ENCODE data around the gene PTGIR.
A peak's percentile ranks its signal among the peaks of the same experiment; 100 is the strongest.

The PTGIR gene

GRCh38 chr19:46656541-46656940 lies 31.7 kb upstream of the PTGIR start:
- H3K27ac ChIP-seq (ENCODE audit: low read depth in 2 of 2, low read length in 2 of 2), result no peak overlapping the region
- peaks cover 6 to 12% of the 10 kb centered on the region in 2 donors for H3K4me1 ChIP-seq (ENCODE audit: control insufficient read depth in 2 of 2, insufficient read depth in 2 of 2, low read length in 2 of 2)
- H3K9ac ChIP-seq (ENCODE audit: low read depth in 1 of 2, low read length in 2 of 2), result no peak overlapping the region

DNA sequence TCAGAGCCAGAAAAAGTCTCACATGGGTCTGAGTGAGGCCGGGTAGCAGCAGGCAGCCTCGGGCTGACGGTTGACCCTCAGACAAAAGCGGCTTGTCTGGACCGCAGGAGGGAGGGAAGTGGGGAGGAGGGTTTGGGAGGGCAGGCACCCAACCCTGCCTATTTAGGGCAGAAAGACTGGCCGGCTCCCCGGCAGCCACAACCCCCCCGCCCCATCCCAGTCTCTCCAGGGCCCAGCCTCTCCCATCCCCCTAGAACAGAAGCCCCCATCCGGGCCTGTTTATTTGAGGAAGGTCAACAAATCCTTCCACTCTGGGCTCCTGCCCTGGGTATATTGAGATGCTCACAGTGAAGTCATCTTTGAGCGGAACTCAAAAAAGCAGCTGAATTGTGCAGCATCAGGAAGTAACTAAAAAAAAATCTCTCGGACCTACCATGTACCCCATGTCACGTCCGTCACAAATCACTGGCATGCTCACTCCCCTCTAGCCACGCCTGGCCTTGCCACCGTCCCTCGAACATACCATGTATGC lies 29.8 kb upstream of the PTGIR start:
- Histone ChIP-seq H3K9ac (ENCODE audit: low read depth in 1 of 2, low read length in 2 of 2) (no peak overlapping the region), H3K9me3 (ENCODE audit: control insufficient read depth in 2 of 2, low read length in 2 of 2) (no peaks in the 10 kb centered on the region), H3K4me1 (ENCODE audit: control insufficient read depth in 2 of 2, insufficient read depth in 2 of 2, low read length in 2 of 2) (peaks cover 0 to 3% of the 10 kb centered on the region in 2 donors), H3K27me3 (ENCODE audit: control insufficient read depth in 2 of 2, insufficient read depth in 2 of 2, low read length in 2 of 2) (peaks cover 14 to 15% of the 10 kb centered on the region in 2 donors), H3K27ac (ENCODE audit: low read depth in 2 of 2, low read length in 2 of 2) (peak overlapping the region; percentile 10 to 58), H3K36me3 (ENCODE audit: control insufficient read depth in 2 of 2, insufficient read depth in 2 of 2, low read length in 2 of 2) (no peaks in the 10 kb centered on the region), H3K4me3 (ENCODE audit: low read length in 2 of 2) (no peak overlapping the region)

More at GRCh38 chr19:46656541-46656940, 31.7 kb upstream of the PTGIR start:
- Histone ChIP-seq H3K4me3 (ENCODE audit: low read length in 2 of 2) (no peak overlapping the region), H3K9me3 (ENCODE audit: control insufficient read depth in 2 of 2, low read length in 2 of 2) (no peaks in the 10 kb centered on the region), H3K27me3 (ENCODE audit: control insufficient read depth in 2 of 2, insufficient read depth in 2 of 2, low read length in 2 of 2) (peaks cover 20 to 23% of the 10 kb centered on the region in 2 donors), H3K36me3 (ENCODE audit: control insufficient read depth in 2 of 2, insufficient read depth in 2 of 2, low read length in 2 of 2) (no peaks in the 10 kb centered on the region)

DNA sequence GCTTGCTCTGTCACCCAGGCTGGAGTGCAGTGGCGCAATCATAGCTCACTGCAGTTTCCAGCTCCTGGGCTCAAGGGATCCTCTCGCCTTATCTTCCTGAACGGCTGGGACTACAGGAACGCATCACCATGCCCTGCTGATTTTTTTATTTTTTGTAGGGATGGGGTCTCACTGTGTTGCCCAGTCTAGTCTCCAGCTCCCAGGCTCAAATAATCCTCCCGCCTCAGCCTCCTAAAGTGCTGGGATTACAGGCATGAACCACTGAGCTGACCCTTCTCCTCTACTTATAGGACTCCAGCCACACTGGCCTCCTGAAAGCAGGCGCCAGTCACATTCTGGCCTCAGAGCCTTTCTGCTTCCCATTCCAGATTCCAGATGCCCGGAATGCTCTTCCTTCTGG lies 25.6 kb upstream of the PTGIR start:
- no peaks in the 10 kb centered on the region for H3K9me3 ChIP-seq (ENCODE audit: control insufficient read depth in 2 of 2, low read length in 2 of 2)
- no peaks in the 10 kb centered on the region for H3K36me3 ChIP-seq (ENCODE audit: control insufficient read depth in 2 of 2, insufficient read depth in 2 of 2, low read length in 2 of 2)
- no peak overlapping the region for H3K4me3 ChIP-seq (ENCODE audit: low read length in 2 of 2)
- no peaks in the 10 kb centered on the region for H3K4me1 ChIP-seq (ENCODE audit: control insufficient read depth in 2 of 2, insufficient read depth in 2 of 2, low read length in 2 of 2)
- peaks cover 7 to 10% of the 10 kb centered on the region in 2 donors for H3K27me3 ChIP-seq (ENCODE audit: control insufficient read depth in 2 of 2, insufficient read depth in 2 of 2, low read length in 2 of 2)
- no peak overlapping the region for H3K9ac ChIP-seq (ENCODE audit: low read depth in 1 of 2, low read length in 2 of 2)
- H3K27ac ChIP-seq (ENCODE audit: low read depth in 2 of 2, low read length in 2 of 2), result no peak overlapping the region

- Histone ChIP-seq H3K4me1 (ENCODE audit: control insufficient read depth in 2 of 2, insufficient read depth in 2 of 2, low read length in 2 of 2) (no peaks in the 10 kb centered on the region), H3K9me3 (ENCODE audit: control insufficient read depth in 2 of 2, low read length in 2 of 2) (no peaks in the 10 kb centered on the region), H3K27ac (ENCODE audit: low read depth in 2 of 2, low read length in 2 of 2) (no peak overlapping the region), H3K4me3 (ENCODE audit: low read length in 2 of 2) (no peak overlapping the region), H3K9ac (ENCODE audit: low read depth in 1 of 2, low read length in 2 of 2) (no peak overlapping the region), H3K36me3 (ENCODE audit: control insufficient read depth in 2 of 2, insufficient read depth in 2 of 2, low read length in 2 of 2) (no peaks in the 10 kb centered on the region), H3K27me3 (ENCODE audit: control insufficient read depth in 2 of 2, insufficient read depth in 2 of 2, low read length in 2 of 2) (peaks cover 4 to 8% of the 10 kb centered on the region in 2 donors)
Measured at GRCh38 chr19:46648961-46649960, 24.4 kb upstream of the PTGIR start.

GRCh38 chr19:46648060-46648960 lies 23.4 kb upstream of the PTGIR start:
- no peaks in the 10 kb centered on the region for H3K4me1 ChIP-seq (ENCODE audit: control insufficient read depth in 2 of 2, insufficient read depth in 2 of 2, low read length in 2 of 2)
- no peak overlapping the region for H3K9ac ChIP-seq (ENCODE audit: low read depth in 1 of 2, low read length in 2 of 2)
- no peak overlapping the region for H3K27ac ChIP-seq (ENCODE audit: low read depth in 2 of 2, low read length in 2 of 2)
- no peaks in the 10 kb centered on the region for H3K9me3 ChIP-seq (ENCODE audit: control insufficient read depth in 2 of 2, low read length in 2 of 2)
- H3K4me3 ChIP-seq (ENCODE audit: low read length in 2 of 2), result no peak overlapping the region
- no peaks in the 10 kb centered on the region for H3K36me3 ChIP-seq (ENCODE audit: control insufficient read depth in 2 of 2, insufficient read depth in 2 of 2, low read length in 2 of 2)
- H3K27me3 ChIP-seq (ENCODE audit: control insufficient read depth in 2 of 2, insufficient read depth in 2 of 2, low read length in 2 of 2), result peaks cover 4 to 5% of the 10 kb centered on the region in 2 donors

- H3K27ac ChIP-seq (ENCODE audit: low read depth in 2 of 2, low read length in 2 of 2), result no peak overlapping the region
- H3K4me3 ChIP-seq (ENCODE audit: low read length in 2 of 2), result no peak overlapping the region
- H3K4me1 ChIP-seq (ENCODE audit: control insufficient read depth in 2 of 2, insufficient read depth in 2 of 2, low read length in 2 of 2), result no peaks in the 10 kb centered on the region
- H3K27me3 ChIP-seq (ENCODE audit: control insufficient read depth in 2 of 2, insufficient read depth in 2 of 2, low read length in 2 of 2), result peaks cover 4 to 5% of the 10 kb centered on the region in 2 donors
- H3K9me3 ChIP-seq (ENCODE audit: control insufficient read depth in 2 of 2, low read length in 2 of 2), result no peaks in the 10 kb centered on the region
- H3K9ac ChIP-seq (ENCODE audit: low read depth in 1 of 2, low read length in 2 of 2), result no peak overlapping the region
- no peaks in the 10 kb centered on the region for H3K36me3 ChIP-seq (ENCODE audit: control insufficient read depth in 2 of 2, insufficient read depth in 2 of 2, low read length in 2 of 2)
Measured at GRCh38 chr19:46646402-46646801, 21.5 kb upstream of the PTGIR start.

GRCh38 chr19:46644720-46645119 lies 19.8 kb upstream of the PTGIR start:
- Histone ChIP-seq H3K27me3 (ENCODE audit: control insufficient read depth in 2 of 2, insufficient read depth in 2 of 2, low read length in 2 of 2) (peaks cover 16 to 17% of the 10 kb centered on the region in 2 donors), H3K27ac (ENCODE audit: low read depth in 2 of 2, low read length in 2 of 2) (no peak overlapping the region)

GRCh38 chr19:46640656-46641055 lies 15.8 kb upstream of the PTGIR start:
- no peak overlapping the region for H3K9ac ChIP-seq (ENCODE audit: low read depth in 1 of 2, low read length in 2 of 2)
- no peaks in the 10 kb centered on the region for H3K9me3 ChIP-seq (ENCODE audit: control insufficient read depth in 2 of 2, low read length in 2 of 2)
- peaks cover 30 to 39% of the 10 kb centered on the region in 2 donors for H3K27me3 ChIP-seq (ENCODE audit: control insufficient read depth in 2 of 2, insufficient read depth in 2 of 2, low read length in 2 of 2)
- H3K4me3 ChIP-seq (ENCODE audit: low read length in 2 of 2), result no peak overlapping the region
- H3K27ac ChIP-seq (ENCODE audit: low read depth in 2 of 2, low read length in 2 of 2), result no peak overlapping the region
- no peaks in the 10 kb centered on the region for H3K36me3 ChIP-seq (ENCODE audit: control insufficient read depth in 2 of 2, insufficient read depth in 2 of 2, low read length in 2 of 2)
- H3K4me1 ChIP-seq (ENCODE audit: control insufficient read depth in 2 of 2, insufficient read depth in 2 of 2, low read length in 2 of 2), result peaks cover 5 to 17% of the 10 kb centered on the region in 2 donors

More at GRCh38 chr19:46644720-46645119, 19.8 kb upstream of the PTGIR start:
- H3K9me3 ChIP-seq (ENCODE audit: control insufficient read depth in 2 of 2, low read length in 2 of 2), result no peaks in the 10 kb centered on the region
- no peak overlapping the region for H3K4me3 ChIP-seq (ENCODE audit: low read length in 2 of 2)
- H3K9ac ChIP-seq (ENCODE audit: low read depth in 1 of 2, low read length in 2 of 2), result no peak overlapping the region
- H3K4me1 ChIP-seq (ENCODE audit: control insufficient read depth in 2 of 2, insufficient read depth in 2 of 2, low read length in 2 of 2), result peaks cover 0 to 3% of the 10 kb centered on the region in 2 donors
- no peaks in the 10 kb centered on the region for H3K36me3 ChIP-seq (ENCODE audit: control insufficient read depth in 2 of 2, insufficient read depth in 2 of 2, low read length in 2 of 2)

- peak overlapping the region; percentile 30 to 56 for H3K9ac ChIP-seq (ENCODE audit: low read depth in 1 of 2, low read length in 2 of 2)
- peaks cover 5 to 17% of the 10 kb centered on the region in 2 donors for H3K4me1 ChIP-seq (ENCODE audit: control insufficient read depth in 2 of 2, insufficient read depth in 2 of 2, low read length in 2 of 2)
- H3K9me3 ChIP-seq (ENCODE audit: control insufficient read depth in 2 of 2, low read length in 2 of 2), result no peaks in the 10 kb centered on the region
- H3K36me3 ChIP-seq (ENCODE audit: control insufficient read depth in 2 of 2, insufficient read depth in 2 of 2, low read length in 2 of 2), result no peaks in the 10 kb centered on the region
- H3K27me3 ChIP-seq (ENCODE audit: control insufficient read depth in 2 of 2, insufficient read depth in 2 of 2, low read length in 2 of 2), result peaks cover 30 to 45% of the 10 kb centered on the region in 2 donors
- H3K27ac ChIP-seq (ENCODE audit: low read depth in 2 of 2, low read length in 2 of 2), result peak overlapping the region; percentile 42 to 65
- H3K4me3 ChIP-seq (ENCODE audit: low read length in 2 of 2), result peak overlapping the region; percentile 53 to 65
Measured at GRCh38 chr19:46639358-46640182, 14.7 kb upstream of the PTGIR start.
